Measurements from ENCODE around the gene SMARCAL1. TPM values are rescaled to one million over a fixed set of nuclear protein-coding genes. Genes with fewer than 3 reads are reported as not detected.

SMARCAL1 gene
- total RNA-seq, 2 experiments from 2014 or later = 25.0 to 28.4 TPM

DNA sequence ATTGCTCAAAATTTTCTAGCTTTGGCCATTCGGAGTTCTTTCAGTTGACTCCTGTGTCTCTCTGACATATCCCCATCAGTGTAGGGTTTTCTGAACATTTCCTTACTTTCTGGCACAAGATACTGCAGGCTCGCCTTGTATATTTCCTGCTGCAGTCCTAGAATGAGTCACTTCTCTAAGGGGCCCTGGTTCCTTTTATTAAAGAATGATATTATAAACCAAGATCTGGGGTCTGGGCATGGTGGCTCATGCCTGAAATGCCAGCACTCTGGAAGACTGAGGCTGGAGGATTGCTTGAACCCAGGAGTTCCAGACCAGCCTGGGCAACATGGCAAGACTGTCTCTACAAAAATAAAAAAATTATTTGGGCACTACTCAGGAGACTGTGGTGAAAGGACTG, 83.4 kb downstream of the SMARCAL1 start:
- POLR2A ChIA-PET = no interaction called here
- CTCF ChIA-PET = no interaction called here

DNA sequence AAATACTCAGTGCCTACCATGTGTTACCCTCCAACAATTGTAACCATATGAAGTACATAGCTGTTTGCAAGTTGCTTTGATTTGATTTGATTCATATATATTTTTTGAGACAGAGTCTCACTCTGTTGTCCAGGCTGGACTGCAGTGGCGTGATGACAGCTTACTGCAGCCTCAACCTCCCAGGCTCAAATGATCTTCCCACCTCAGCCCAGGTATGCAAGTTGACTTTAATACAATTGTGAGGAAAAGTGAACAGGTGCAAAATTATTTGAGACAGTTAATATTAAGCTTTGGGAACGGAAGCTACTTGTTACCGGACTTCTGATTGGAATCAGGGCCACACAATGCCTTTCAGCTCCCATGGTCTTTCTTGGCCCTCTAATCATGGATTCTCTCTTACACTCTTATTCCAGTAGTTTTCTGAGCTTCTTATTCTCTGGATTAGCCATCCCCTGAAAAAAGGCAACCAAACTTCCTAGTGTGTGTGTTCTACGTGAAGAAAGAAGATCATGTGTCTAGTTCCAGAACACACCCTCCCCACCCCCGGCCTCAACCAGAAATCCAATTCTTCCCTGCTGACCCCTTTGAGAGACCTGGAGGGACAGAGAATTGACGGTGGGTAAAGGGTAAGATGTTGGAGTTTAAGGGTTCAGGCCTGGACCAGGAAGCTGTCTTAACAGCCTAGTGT, 85.2 kb downstream of the SMARCAL1 start:
- ChIA-PET POLR2A (interaction anchor here (1.5 kb wide), 1 partner anchor 82 kb away, joined by 4 read pairs; no protein-coding TSS in a partner anchor), CTCF (interaction anchor here (0.7 to 0.8 kb wide), 2 partner anchors 19 to 307 kb away, joined by 3 to 5 read pairs; no protein-coding TSS in a partner anchor)

DNA sequence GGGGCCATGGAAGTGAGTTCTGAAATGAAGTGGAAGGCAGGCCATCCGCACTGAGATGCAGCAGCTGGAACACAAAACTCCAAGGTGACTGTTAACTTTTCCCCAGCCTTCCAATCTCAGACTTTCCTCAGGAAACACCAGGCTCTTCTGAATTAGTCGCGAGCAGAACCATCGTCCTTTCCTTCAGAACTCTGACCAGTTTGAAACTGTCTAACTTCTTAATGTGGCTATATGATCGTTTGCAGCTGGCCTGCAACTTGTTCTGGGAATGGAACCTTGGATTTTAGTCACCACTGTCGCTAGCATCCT, 85.7 kb downstream of the SMARCAL1 start:
- POLR2A ChIA-PET = interaction anchor here (1.2 to 1.5 kb wide), 3 partner anchors 9 to 86 kb away, joined by 4 to 6 read pairs (median 4); partner anchors contain the start of gene SMARCAL1
- CTCF ChIA-PET = no interaction called here

- POLR2A ChIA-PET = interaction anchor here (0.6 to 1.5 kb wide), 7 partner anchors 8 to 301 kb away, joined by 3 to 6 read pairs (median 4); partner anchors contain the start of gene SMARCAL1
- CTCF ChIA-PET = no interaction called here
Measured at GRCh38 chr2:216498379-216499352, 86.4 kb downstream of the SMARCAL1 start, which contains the start of gene RPL37A. RPL37A (plus strand) TSS chr2:216498844; CDS start chr2:216498875, 31 bp downstream.

- ChIA-PET CTCF (no interaction called here), POLR2A (no interaction called here)
Measured at GRCh38 chr2:216499641-216500218, 87.4 kb downstream of the SMARCAL1 start.

- ChIA-PET POLR2A (interaction anchor here (0.7 kb wide), 1 partner anchor 363 kb away, joined by 15 read pairs; no protein-coding TSS in a partner anchor), CTCF (no interaction called here)
Measured at GRCh38 chr2:216500572-216500971, 88.3 kb downstream of the SMARCAL1 start.

- ChIA-PET POLR2A (no interaction called here), CTCF (no interaction called here)
Measured at GRCh38 chr2:216501854-216502253, 89.6 kb downstream of the SMARCAL1 start.

DNA sequence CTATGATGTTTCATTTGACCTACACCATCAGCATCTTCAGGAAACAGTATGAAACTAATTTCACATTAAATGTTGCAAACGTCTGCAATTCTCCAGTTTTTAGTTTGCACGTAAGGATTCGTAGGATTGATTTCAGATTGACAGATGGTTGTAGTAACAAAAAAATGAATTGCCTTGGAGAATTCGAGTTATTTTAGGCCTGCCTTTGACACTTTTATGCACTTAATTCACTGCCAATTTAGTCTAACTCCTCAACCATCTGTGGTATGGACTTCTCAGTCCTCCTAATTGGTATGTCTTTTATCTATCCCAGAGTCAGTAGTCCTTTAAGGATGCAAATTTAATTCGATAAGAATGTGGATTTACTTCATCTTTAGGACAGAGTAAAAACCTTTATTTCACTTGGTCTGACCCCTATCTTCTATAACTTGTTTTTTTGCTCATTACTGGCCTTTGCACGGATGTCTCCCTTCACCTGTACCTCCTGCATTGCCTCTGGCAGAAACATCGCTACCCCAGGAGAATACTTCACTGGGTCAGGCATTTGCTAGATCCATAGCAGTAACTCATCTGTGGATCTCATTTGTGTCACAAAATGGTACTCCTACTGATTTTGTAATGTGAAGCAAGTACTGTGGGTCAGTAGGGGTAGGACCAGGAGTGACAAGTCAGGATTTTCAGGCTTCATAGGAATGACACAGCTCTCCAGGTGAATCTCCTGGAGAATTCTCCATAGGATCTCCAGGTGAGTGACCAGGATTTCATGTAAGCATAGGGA, 90.3 kb downstream of the SMARCAL1 start:
- ChIA-PET CTCF (no interaction called here), POLR2A (no interaction called here)

DNA sequence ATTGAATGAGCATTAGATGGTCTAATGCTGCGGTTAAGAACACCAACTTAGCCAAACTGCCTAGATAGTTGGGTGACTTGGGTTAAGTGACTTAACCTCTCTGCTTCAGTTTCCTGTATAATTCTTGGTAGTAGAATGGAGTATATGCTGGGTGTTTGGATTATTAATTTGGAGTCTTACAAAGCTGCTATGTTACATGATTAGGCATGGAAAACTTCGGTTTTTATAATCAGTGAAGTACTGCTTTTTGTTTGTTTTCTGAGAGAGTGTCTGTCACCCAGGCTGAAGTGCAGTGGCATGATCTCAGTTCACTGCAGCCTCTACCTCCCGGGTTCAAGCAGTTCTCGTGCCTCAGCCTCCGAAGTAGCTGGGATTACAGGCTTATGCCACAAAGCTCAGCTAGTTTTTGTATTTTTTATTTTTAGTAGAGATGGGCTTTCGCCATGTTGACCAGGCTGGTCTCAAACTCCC, 90.9 kb downstream of the SMARCAL1 start:
- ChIA-PET POLR2A (no interaction called here), CTCF (no interaction called here)

- ChIA-PET CTCF (no interaction called here), POLR2A (no interaction called here)
Measured at GRCh38 chr2:216503697-216504375, 91.6 kb downstream of the SMARCAL1 start.

- ChIA-PET POLR2A (interaction anchor here (0.7 kb wide), 1 partner anchor 1694 kb away, joined by 6 read pairs; no protein-coding TSS in a partner anchor), CTCF (no interaction called here)
Measured at GRCh38 chr2:216504376-216504762, 92.1 kb downstream of the SMARCAL1 start.

- POLR2A ChIA-PET = interaction anchor here (1.0 kb wide), 1 partner anchor 16 kb away, joined by 3 read pairs; no protein-coding TSS in a partner anchor
Measured at GRCh38 chr2:216505133-216506106, 93.1 kb downstream of the SMARCAL1 start.

DNA sequence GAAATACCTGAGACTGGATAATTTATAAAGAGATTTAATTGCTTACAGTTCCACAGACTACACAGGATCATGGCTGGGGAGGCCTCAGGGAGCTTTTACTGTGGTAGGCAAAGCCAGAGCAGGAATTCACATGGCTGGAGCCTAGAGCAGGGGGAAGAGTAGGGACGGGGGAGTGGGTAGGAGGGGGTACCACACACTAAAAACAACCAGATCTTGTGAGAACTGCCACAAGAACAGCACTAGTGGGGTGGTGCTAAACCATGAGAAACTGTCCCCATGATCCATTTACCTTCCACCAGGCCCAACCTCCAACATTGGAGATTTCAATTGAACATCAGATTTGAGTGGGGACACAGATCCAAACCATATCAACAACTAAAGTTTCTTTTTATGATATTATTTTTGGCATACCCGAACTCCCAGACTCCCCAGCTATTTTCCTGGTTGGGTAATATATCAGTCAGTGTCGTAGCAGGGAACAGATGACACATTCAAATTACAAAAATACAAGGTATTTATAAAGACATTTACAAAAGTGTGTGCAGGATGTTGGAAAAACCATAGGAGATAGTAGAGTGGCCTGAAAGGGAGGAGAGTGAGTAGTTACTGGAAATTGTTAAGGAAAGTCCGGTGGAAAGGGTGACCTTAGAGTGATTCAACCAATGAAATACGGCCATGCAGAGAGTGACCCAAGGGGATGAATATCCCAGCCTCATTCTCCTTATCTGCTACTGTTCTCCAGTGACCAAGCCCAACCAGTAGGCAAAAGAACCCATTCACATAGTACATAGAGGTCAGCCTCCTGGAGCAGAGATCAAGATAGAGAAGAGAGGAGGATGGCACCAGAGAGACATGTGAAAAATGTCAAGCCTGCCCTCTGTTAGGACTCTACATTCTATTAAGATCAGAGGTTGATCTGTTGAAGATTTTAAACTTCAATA, 95.2 kb downstream of the SMARCAL1 start:
- CTCF ChIA-PET = interaction anchor here (0.7 to 1.0 kb wide), 3 partner anchors 10 to 461 kb away, joined by 3 read pairs; no protein-coding TSS in a partner anchor
- POLR2A ChIA-PET = interaction anchor here (0.7 to 1.2 kb wide), 3 partner anchors 9 to 1029 kb away, joined by 3 to 7 read pairs (median 4); partner anchors contain the start of gene RPL37A

More at GRCh38 chr2:216505133-216506106, 93.1 kb downstream of the SMARCAL1 start:
- CTCF ChIA-PET = interaction anchor here (1.1 kb wide), 1 partner anchor 11 kb away, joined by 3 read pairs; no protein-coding TSS in a partner anchor

- POLR2A ChIA-PET = no interaction called here
Measured at GRCh38 chr2:216508229-216508628, 95.9 kb downstream of the SMARCAL1 start.

GRCh38 chr2:216516730-216517350, 104.6 kb downstream of the SMARCAL1 start:
- ChIA-PET POLR2A (no interaction called here), CTCF (interaction anchor here (1.1 to 6.1 kb wide), 3 partner anchors 10 to 150 kb away, joined by 3 to 55 read pairs (median 3); no protein-coding TSS in a partner anchor)

More at GRCh38 chr2:216508229-216508628, 95.9 kb downstream of the SMARCAL1 start:
- CTCF ChIA-PET = no interaction called here

Data from activated CD8-positive, alpha-beta memory T cell treated with anti-CD3 and anti-CD28 coated beads for 36 hours (primary cell).